Right hindlimb (tissue), 1 donor: ENCODE data around the gene SLC12A6.
A peak's percentile ranks its signal among the peaks of the same experiment; 100 is the strongest.
"Not testable (repeated sequence)": the region's sequence is repeated elsewhere in the genome, so short reads cannot be mapped to it uniquely, and the experiment has no call there.

Experiments used
- DNase-seq: peaks from one replicate; pipeline ENCODE4 v3.0.0-alpha.2; 2018

The SLC12A6 gene

GRCh38 chr15:34355241-34355640 lies 17.7 kb upstream of the SLC12A6 start:
- DNase-seq = no peak

DNA sequence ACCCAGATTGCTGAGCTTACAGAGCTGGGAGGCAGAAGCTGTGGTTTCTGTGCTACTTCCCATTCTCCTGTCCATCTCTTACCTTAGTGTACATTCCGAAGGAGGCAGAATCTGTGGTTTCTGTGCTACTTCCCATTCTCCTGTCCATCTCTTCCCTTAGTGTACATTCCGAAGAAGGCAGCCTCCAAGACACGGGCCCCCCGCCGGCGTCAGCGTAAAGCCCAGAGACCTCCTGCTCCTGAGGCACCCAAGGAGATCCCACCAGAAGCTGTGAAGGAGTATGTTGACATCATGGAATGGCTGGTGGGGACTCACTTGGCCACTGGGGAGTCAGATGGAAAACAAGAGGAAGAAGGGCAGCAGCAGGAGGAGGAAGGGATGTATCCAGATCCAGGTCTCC lies 16.7 kb upstream of the SLC12A6 start:
- DNase-seq = no peak

DNA sequence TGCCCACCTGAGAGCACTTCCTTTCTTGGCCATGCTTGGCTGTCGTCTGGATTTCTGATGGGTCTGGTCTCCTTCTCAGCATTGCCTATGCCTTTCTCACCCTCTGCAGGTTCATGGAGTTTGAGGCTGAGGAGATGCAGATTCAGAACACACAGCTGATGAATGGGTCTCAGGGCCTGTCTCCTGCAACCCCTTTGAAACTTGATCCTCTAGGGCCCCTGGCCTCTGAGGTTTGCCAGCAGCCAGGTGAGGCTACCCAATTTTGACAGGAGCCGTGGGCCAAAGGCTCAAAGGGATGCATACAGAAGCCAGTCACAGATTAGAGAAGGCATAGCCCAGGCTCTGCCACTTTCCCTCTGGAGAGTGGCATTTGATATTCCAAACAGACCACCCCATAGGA lies 16.0 kb upstream of the SLC12A6 start:
- DNase-seq = no peak

GRCh38 chr15:34352996-34353395 lies 15.4 kb upstream of the SLC12A6 start:
- DNase-seq = not testable (repeated sequence)

DNA sequence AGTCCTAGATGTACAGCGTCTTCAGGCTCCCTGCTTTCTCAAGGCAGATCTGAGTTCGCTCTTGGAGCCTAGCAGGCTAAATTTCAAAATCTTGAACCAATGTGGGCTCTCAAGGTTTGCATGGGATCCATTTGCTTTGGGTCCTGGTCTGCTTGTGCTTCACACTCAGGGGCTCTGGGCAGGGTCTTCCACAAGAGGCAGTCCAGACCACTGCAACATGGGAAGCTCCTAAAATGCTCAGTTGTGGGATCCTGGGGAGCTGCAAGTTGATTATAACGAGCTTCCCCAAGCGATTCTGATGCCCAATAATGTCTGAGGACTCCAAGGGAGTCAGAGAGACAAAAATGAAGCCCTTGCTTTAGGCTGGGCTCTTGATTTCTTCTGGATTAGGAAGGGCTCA lies 12.2 kb upstream of the SLC12A6 start:
- no peak for DNase-seq

- no peak for DNase-seq
Measured at GRCh38 chr15:34348735-34349300, 11.2 kb upstream of the SLC12A6 start.

GRCh38 chr15:34347951-34348638 lies 10.5 kb upstream of the SLC12A6 start:
- no peak for DNase-seq

- DNase-seq = peak; percentile 94
Measured at GRCh38 chr15:34342737-34343575, 5.4 kb upstream of the SLC12A6 start, which contains the start of the genes NOP10 and NUTM1. TSS of gene NOP10 (minus strand) at chr15:34343136. CDS start at chr15:34343073, 63 bp downstream. TSS of gene NUTM1 (plus strand) at chr15:34343315. CDS start at chr15:34343697, 382 bp downstream.

DNA sequence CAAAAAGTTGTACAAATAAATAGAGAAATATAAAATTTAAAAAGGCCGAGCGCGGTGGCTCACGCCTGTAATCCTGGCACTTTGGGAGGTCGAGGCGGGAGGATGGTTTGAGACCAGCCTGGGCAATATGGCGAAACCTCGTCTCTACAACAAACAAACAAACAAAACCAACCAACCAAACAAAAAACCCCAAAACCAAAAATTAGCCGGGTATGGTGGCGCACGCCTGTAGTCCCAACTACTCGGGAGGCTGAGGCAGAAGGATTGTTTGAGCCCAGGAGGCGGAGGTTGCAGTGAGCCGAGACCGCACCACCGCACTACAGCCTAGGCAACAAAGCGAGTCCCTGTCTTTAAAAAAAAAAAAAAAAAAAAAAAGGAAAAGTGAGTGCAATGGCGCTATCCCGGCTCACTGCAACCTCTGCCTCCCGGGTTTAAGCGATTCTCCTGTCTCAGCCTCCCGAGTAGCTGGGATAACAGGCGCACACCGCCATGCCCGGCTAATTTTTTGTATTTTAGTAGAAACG lies 4.7 kb upstream of the SLC12A6 start:
- DNase-seq = not testable (repeated sequence)

DNA sequence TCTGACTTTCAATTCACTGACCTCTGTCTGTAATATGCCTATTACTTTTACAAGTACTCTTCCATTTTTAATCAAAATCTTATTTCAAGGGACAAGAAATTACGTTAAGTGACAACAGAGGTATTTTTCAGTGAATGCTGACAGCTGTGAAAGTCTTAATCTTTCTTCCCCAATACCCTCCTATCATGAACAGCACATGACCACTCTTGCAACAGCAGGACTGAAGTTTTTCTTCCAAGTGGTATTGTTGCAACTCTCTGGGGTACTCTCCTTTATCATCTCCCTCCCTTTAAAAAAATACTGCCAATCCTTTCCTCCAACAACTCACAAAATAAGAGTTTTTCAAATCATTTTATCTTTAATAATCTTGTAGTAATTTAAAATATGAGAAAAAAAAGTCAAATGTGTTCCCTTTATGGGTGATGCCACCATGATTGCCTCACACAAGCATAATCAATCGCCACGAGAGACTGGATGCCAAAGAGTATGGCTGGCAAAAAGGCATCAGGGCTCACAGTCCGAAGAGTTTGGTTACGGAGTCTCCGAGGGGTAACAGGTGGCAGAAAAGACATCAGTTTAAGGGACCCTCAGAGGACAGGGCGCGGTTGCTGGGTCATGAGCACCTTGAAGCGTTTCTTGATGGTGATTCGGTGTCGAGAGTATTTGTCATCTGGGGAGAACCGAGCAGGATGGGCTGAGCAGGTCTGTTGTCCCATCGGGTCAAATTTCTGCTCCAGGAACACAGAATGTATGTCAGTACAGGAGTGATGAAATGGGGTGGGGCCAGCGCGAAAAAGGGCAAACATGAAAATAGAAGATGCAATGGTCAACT lies 4.0 kb upstream of the SLC12A6 start:
- no peak for DNase-seq

GRCh38 chr15:34339946-34340345 lies 2.4 kb upstream of the SLC12A6 start:
- DNase-seq = no peak

- DNase-seq = no peak
Measured at GRCh38 chr15:34338347-34338746, 766 bp upstream of the SLC12A6 start.

- DNase-seq = no peak
Measured at GRCh38 chr15:34336991-34337556, 507 bp downstream of the SLC12A6 start.

DNA sequence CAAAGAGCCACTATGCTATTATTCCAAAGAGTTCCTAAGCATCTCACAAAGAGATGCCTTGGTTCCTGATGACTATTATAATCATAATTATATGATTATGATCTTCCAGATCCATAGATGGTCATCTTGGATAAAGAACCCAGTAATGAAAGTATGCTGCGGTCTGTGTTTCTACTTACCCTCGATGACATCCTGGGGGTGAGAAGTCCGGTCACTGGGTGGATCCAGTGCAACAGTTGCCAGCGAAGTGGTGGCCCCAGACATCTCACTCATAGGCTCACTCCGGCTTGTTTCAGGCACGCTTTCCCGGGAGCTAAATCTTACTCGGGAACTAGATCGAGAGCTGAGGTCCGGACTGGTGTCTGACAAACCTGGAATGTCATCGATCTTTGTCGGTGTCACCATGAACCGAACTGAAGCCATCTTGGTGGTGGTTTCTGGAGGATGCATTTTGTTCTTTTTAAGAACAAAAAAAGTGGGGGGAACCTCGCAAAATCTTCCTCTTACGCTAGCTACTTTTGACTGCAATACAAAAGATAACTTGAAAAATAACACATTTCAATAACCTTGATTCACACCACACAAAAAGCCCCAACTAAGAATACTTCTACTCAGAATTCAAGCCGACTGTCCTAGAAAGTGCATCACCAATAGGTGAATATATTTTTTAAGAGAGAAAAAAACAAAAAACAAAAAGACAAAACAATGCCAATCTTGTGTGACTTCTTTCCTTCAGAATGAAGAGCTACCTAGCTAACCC lies 1.2 kb downstream of the SLC12A6 start:
- no peak for DNase-seq

- DNase-seq = no peak
Measured at GRCh38 chr15:34335176-34336032, 2.2 kb downstream of the SLC12A6 start.

GRCh38 chr15:34334672-34335071 lies 2.9 kb downstream of the SLC12A6 start:
- DNase-seq = no peak

DNA sequence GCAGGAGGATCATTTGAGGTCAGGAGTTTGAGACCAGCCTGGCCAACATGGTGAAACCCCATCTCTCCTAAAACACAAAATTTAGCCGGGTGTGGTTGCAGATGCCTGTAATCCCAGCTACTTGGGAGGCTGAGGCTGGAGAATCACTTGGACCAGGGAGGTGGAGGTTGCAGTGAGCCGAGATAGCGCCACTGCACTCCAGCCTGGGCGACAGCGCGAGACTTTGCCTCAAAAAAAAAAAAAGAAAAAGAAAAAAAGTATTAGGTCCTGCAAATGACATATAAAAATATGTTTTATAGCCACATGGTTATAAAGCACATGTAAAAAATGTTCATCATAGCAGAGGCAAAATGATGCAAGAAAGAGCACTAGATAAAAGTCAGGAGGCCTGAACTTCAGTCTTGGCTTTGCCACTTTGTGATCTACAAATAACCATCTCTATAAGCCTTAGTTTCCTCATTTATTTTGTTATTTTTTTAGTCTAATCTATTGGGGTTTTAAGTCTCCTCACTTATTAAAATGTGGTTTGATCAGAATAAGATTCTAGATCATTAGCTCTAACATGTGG lies 4.9 kb downstream of the SLC12A6 start:
- DNase-seq = no peak

- no peak for DNase-seq
Measured at GRCh38 chr15:34331809-34332208, 5.8 kb downstream of the SLC12A6 start.

GRCh38 chr15:34330279-34330678 lies 7.3 kb downstream of the SLC12A6 start:
- no peak for DNase-seq

DNA sequence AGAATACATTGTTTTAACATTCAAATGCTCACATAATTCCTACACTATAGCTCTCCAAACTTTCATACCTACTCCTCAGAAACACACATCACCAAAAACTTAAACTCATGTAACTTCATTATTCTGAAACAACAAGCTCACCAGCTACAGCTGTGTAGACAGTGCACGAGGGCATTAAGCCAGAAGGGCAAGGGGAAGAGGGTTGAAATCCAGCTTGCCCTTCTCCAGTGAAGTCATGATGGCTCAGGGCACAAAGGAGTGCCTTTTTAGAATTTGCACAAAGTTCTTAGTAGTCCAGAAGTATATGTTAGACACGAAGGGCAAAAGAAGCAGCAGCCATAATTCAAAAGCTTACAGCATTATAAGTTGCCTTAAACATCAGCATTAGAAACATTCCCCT lies 8.6 kb downstream of the SLC12A6 start:
- no peak for DNase-seq
